Activated naive CD4-positive, alpha-beta T cell treated with anti-CD3 and anti-CD28 coated beads for 36 hours (primary cell): ENCODE measurements around the gene ZFHX3. TPM values are rescaled to one million over a fixed set of nuclear protein-coding genes. Genes with fewer than 3 reads are reported as not detected.
"Not testable (repeated sequence)": the region's sequence is repeated elsewhere in the genome, so short reads cannot be mapped to it uniquely, and the experiment has no call there.

Source experiments
- CTCF ChIA-PET: fragments of 350-600 bp; sonication (Branson Sonifier 250); formaldehyde crosslinking; loops from one replicate; lab custom pipeline; 2021; ENCODE audit warnings: antibody characterized with exemption; lab: Charles Lee
- DNase-seq: peaks from one replicate; pipeline ENCODE4 v3.0.0-alpha.2; 2020
- H3K27ac Mint-ChIP-seq: one replicate; pipeline ENCODE4 v1.8.0; 2021; ENCODE audit warnings: mild to moderate bottlenecking, mixed read lengths
- H3K27me3 Mint-ChIP-seq: one replicate; pipeline ENCODE4 v1.8.0; 2021; ENCODE audit warnings: low read depth, mixed read lengths
- H3K36me3 Mint-ChIP-seq: one replicate; pipeline ENCODE4 v1.8.0; 2021; ENCODE audit warnings: low read depth, mixed read lengths
- H3K4me1 Mint-ChIP-seq: one replicate; pipeline ENCODE4 v1.8.0; 2021; ENCODE audit warnings: low read depth, mixed read lengths
- H3K4me3 Mint-ChIP-seq: one replicate; pipeline ENCODE4 v1.8.0; 2021; ENCODE audit warnings: mild to moderate bottlenecking, moderate library complexity, mixed read lengths
- H3K9me3 Mint-ChIP-seq: one replicate; pipeline ENCODE4 v1.8.0; 2021; ENCODE audit warnings: mixed read lengths
- intact Hi-C: fragments of 100-400 bp; cut with micrococcal nuclease; formaldehyde crosslinking; loops from one replicate; pipeline ENCODE4 v1.15.1; 2023
- total RNA-seq, 2 experiments: library from RNA; stranded (reverse); gene quantifications; one replicate each; pipeline ENCODE4 v1.2.3, GENCODE V29; 2021

ZFHX3 gene
- total RNA-seq, 2 experiments from 2014 or later: 0.44 to 0.72 TPM

DNA sequence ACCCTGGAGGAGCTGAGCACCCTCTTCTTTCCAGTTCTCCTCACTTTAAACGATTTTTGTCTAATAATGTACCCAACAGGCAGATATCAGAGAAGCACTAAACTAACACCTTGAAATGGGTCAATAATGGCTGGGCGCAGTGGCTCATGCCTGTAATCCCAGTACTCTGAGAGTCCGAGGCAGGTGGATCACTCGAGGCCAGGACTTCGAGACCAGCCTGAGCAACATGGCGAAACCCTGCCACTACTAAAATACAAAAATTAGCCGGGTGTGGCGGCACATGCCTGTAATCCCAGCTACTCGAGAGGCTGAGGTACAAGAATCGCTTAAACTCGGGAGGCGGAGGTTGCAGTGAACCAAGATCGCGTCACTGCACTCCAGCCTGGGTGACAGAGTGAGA is 57.4 kb downstream of the ZFHX3 start:
- DNase-seq: no peak
- Mint-ChIP-seq H3K4me3 (no peak overlapping the region), H3K9me3 (no peaks in the 10 kb centered on the region), H3K4me1 (no peaks in the 10 kb centered on the region), H3K36me3 (no peaks in the 10 kb centered on the region), H3K27me3 (no peaks in the 10 kb centered on the region), H3K27ac (no peak overlapping the region)
- CTCF ChIA-PET: no interaction called here
- intact Hi-C loops: no loop called here

GRCh38 chr16:72989579-72990551 is 58.1 kb downstream of the ZFHX3 start:
- no peak for DNase-seq
- CTCF ChIA-PET: no interaction called here
- no peaks in the 10 kb centered on the region for H3K9me3 Mint-ChIP-seq
- H3K4me3 Mint-ChIP-seq: no peak overlapping the region
- H3K27me3 Mint-ChIP-seq: no peaks in the 10 kb centered on the region
- no peaks in the 10 kb centered on the region for H3K4me1 Mint-ChIP-seq
- no peaks in the 10 kb centered on the region for H3K36me3 Mint-ChIP-seq
- intact Hi-C loops: no loop called here
- H3K27ac Mint-ChIP-seq: no peak overlapping the region

- H3K27ac Mint-ChIP-seq, CTCF ChIA-PET, H3K27me3 Mint-ChIP-seq, H3K9me3 Mint-ChIP-seq, H3K36me3 Mint-ChIP-seq, intact Hi-C loops, DNase-seq, H3K4me3 Mint-ChIP-seq, H3K4me1 Mint-ChIP-seq: not testable (repeated sequence)
These were observed 58.7 kb downstream of the ZFHX3 start for GRCh38 chr16:72989203-72989578.

- H3K27ac Mint-ChIP-seq: no peak overlapping the region
- H3K4me1 Mint-ChIP-seq: no peaks in the 10 kb centered on the region
- no peak overlapping the region for H3K4me3 Mint-ChIP-seq
- intact Hi-C loops: no loop called here
- H3K9me3 Mint-ChIP-seq: no peaks in the 10 kb centered on the region
- H3K27me3 Mint-ChIP-seq: no peaks in the 10 kb centered on the region
- no peak for DNase-seq
- H3K36me3 Mint-ChIP-seq: no peaks in the 10 kb centered on the region
- CTCF ChIA-PET: no interaction called here
These were observed 59.4 kb downstream of the ZFHX3 start for GRCh38 chr16:72988569-72988968.

DNA sequence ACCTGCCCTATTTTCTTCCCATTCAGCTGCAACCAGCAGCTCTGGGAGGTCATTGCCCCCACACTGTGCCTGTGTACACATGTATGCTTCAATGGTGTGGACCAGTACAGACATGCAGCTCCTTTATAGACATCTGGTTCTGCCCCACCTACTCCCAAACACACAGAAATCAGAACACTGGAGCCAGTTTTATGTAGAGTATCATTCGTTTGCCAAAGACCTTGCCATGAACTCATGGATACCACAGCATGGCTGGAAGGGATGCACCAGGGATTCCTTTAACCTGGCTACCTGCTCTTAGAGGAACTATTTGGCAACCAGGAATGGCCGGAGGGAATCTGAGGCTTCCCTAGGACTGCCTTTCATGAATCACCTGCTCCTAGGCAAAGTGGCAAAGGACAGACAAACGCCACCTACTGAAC is 60.4 kb downstream of the ZFHX3 start:
- H3K9me3 Mint-ChIP-seq: no peaks in the 10 kb centered on the region
- no peaks in the 10 kb centered on the region for H3K4me1 Mint-ChIP-seq
- intact Hi-C loops: no loop called here
- no peak for DNase-seq
- no peak overlapping the region for H3K4me3 Mint-ChIP-seq
- no peak overlapping the region for H3K27ac Mint-ChIP-seq
- CTCF ChIA-PET: no interaction called here
- H3K27me3 Mint-ChIP-seq: no peaks in the 10 kb centered on the region
- no peaks in the 10 kb centered on the region for H3K36me3 Mint-ChIP-seq

DNA sequence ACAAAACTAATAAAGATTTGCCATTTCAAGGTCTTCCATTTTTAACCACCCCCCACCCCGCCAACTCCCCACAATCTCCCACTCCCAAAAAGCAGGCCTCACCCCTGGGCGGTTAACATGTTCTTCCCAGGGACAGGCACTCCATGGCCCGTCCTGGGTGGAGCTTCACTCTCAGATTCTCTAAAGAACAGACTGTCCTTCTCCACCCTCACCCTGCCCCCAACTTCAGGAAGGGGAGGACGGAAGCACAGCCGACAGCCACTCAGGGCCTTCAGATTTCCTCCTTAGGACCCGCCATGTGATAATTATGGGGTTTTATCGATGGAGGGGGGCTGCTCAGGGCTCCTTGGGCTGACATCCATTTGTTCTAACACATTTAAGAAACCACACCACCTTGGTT is 61.9 kb downstream of the ZFHX3 start:
- DNase-seq: no peak
- CTCF ChIA-PET: interaction anchor here (0.8 kb wide), 1 partner anchor 153 kb away, joined by 3 read pairs; no protein-coding TSS in a partner anchor
- H3K27ac Mint-ChIP-seq: no peak overlapping the region
- intact Hi-C loops: no loop called here
- no peaks in the 10 kb centered on the region for H3K36me3 Mint-ChIP-seq
- H3K27me3 Mint-ChIP-seq: no peaks in the 10 kb centered on the region
- H3K4me1 Mint-ChIP-seq: no peaks in the 10 kb centered on the region
- no peak overlapping the region for H3K4me3 Mint-ChIP-seq
- H3K9me3 Mint-ChIP-seq: no peaks in the 10 kb centered on the region

DNA sequence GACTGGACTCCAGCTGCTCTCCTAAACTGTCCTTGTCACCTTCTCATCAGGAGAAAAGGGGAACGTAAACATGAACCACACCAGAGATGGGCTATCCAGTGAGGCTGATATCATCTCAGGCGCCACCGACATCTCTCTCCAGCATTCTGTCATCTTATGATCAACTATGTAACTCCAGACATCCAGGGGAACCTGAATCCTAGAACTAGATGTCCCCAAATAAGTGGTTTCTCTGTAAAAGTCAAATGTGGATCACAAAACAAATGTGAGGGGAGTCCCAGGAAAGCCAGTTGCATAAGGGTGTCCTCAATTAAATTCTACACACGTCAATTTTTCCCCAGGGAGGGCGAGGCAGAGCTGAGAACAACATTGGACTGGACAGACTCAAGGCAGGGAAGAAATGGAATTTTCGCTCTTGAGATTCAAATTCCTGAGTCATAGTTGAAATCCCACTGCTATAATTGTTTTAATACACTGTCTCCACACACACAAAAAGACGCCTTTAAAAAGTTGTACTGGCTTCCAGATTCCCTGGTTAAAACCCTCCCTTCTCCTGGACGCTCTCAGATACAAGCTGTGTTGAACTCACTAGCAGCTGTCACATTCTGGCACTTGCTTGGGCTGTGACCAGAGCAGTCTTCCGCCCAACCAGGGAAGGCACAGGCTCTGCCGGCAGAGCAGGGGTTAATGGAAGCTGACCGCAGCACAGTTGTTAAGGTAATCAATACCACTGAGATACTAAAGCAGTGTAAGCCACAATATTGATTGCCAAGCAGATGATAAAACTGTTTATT is 62.6 kb downstream of the ZFHX3 start:
- CTCF ChIA-PET: interaction anchor here (0.6 to 0.8 kb wide), 2 partner anchors 27 to 152 kb away, joined by 3 to 4 read pairs; no protein-coding TSS in a partner anchor
- DNase-seq: no peak
- intact Hi-C loops: no loop called here
- Mint-ChIP-seq H3K27me3 (no peaks in the 10 kb centered on the region), H3K27ac (no peak overlapping the region), H3K4me3 (no peak overlapping the region), H3K36me3 (no peaks in the 10 kb centered on the region), H3K4me1 (no peaks in the 10 kb centered on the region), H3K9me3 (no peaks in the 10 kb centered on the region)

DNA sequence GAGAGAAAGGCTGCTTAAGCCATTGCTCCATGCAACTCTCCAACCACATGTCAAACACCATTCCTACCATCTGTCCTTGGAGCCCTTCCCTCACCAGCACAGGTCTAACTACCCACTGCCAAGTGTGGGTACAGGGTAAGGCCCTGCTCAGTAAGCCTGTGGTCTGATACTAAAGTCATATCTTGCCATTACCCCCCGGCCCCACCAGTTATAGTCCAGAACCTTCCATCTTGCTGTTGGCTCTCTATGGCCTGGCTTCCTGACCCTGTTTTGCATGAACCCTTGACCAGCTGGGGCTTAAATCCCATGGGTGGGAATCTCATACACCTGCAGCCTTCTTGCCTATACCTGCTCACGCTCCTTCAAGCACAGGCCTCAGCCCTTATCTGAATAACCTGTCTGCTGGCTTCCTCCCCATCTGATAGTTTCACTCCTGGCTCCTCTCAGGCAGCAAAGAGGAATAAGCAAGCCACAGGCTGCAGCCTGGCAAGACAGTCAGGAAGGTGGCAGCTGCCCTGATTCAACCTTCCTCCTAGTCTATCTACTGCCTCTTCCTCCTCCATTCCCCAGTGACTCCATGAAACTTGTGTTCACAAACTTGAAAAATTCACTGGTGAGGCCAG is 64.1 kb downstream of the ZFHX3 start:
- no peak for DNase-seq
- CTCF ChIA-PET: no interaction called here
- Mint-ChIP-seq H3K27me3 (no peaks in the 10 kb centered on the region), H3K9me3 (no peaks in the 10 kb centered on the region), H3K27ac (no peak overlapping the region), H3K4me3 (no peak overlapping the region), H3K36me3 (no peaks in the 10 kb centered on the region), H3K4me1 (no peaks in the 10 kb centered on the region)
- intact Hi-C loops: no loop called here

DNA sequence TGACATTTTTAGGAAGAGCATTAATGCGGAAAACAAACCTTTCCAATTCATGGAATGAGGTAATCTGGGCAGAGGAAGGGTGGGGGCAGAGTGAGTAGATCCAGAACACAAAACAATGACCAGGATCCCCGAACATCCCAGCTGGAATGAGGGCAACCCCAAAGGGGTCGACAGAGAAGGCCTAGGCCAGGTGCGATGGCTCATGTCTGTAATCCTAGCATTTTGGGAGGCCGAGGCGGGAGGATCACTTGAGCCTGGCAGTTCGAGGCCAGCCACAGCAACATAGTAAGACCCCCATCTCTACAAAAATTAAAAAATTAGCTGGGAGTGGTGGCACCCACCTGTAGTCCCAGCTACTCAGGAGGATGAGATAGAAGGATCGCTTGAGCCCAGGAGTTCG is 64.7 kb downstream of the ZFHX3 start:
- Mint-ChIP-seq H3K27ac (no peak overlapping the region), H3K36me3 (no peaks in the 10 kb centered on the region), H3K9me3 (no peaks in the 10 kb centered on the region), H3K4me1 (no peaks in the 10 kb centered on the region), H3K27me3 (no peaks in the 10 kb centered on the region), H3K4me3 (no peak overlapping the region)
- intact Hi-C loops: no loop called here
- CTCF ChIA-PET: no interaction called here
- DNase-seq: no peak

DNA sequence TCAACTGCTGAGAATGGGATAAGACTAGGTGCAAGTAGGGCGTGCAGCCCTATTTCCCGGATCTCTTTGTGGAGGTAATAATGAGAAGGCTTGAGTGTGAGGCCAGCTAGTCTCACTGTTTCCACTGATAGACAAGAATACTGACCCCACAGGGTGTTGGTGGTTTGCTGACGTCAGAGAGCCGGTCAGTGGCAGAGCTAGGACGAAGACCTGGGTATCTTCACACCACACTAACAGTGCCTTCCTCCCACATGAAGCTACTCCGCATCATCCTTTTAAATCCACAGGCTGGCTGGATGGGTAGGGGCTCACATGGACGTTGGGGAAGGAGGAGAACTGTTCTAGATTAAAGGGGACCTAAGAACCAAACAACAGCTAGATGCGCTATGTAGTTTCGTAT is 68.0 kb downstream of the ZFHX3 start:
- Mint-ChIP-seq H3K27me3 (no peaks in the 10 kb centered on the region), H3K36me3 (no peaks in the 10 kb centered on the region), H3K4me1 (no peaks in the 10 kb centered on the region), H3K27ac (no peak overlapping the region), H3K9me3 (no peaks in the 10 kb centered on the region), H3K4me3 (no peak overlapping the region)
- DNase-seq: no peak
- intact Hi-C loops: no loop called here
- CTCF ChIA-PET: no interaction called here

DNA sequence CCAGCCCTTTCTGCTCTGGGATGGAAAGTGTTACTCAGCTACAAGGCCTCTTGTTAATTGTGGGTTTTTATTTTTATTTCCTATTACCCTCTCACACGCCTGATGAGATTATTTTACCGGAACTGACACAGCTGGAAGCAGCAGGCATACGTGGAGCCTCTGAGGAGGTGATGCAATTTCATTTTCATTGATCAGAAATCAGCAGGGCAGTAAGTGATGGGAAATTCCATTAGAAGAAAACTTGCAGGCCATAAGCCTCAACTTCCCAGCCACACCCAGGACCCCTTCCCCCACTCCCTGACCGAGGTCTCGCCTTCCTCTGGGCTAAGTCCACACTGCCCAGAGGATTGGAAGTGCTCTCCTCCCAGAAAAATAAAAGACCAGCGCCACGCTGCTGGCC is 69.7 kb downstream of the ZFHX3 start:
- CTCF ChIA-PET: no interaction called here
- intact Hi-C loops: no loop called here
- Mint-ChIP-seq H3K27ac (no peak overlapping the region), H3K9me3 (no peaks in the 10 kb centered on the region), H3K27me3 (no peaks in the 10 kb centered on the region), H3K4me3 (no peak overlapping the region), H3K4me1 (no peaks in the 10 kb centered on the region), H3K36me3 (no peaks in the 10 kb centered on the region)
- DNase-seq: no peak

DNA sequence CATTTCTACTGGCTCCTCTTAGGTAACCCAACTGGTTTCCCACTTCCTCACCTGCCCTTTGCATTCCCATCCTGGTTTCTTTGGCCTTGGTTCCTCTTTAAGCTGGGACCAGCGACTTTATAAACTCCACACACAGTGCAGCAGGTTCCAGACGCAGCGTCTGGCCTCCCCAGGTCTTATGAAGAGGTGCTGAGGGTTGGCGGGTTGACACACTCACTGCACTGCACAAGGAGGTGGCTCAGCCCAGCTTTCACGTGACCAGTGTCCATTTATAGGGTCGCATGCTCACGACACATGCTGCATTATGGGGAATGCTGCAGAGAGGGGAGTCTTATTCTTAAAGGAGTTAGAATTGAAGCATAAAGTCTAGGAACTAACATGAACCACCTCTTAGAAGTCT is 70.8 kb downstream of the ZFHX3 start:
- CTCF ChIA-PET: no interaction called here
- H3K4me1 Mint-ChIP-seq: no peaks in the 10 kb centered on the region
- intact Hi-C loops: no loop called here
- DNase-seq: no peak
- no peaks in the 10 kb centered on the region for H3K36me3 Mint-ChIP-seq
- no peak overlapping the region for H3K4me3 Mint-ChIP-seq
- H3K9me3 Mint-ChIP-seq: no peaks in the 10 kb centered on the region
- no peaks in the 10 kb centered on the region for H3K27me3 Mint-ChIP-seq
- H3K27ac Mint-ChIP-seq: no peak overlapping the region
